Colon (tissue), 2 donors: ENCODE results near the gene NRIP1.
"Not testable (repeated sequence)": the region's sequence is repeated elsewhere in the genome, so short reads cannot be mapped to it uniquely, and the experiment has no call there.

ENCODE experiments used
- FAIRE-seq: peaks from 2 replicates; lab custom pipeline; 2012; peaks lifted over from hg19 to GRCh38; lab: Jason Lieb, UNC
- donor health status: control.
- donor health status: control.

Gene NRIP1

DNA sequence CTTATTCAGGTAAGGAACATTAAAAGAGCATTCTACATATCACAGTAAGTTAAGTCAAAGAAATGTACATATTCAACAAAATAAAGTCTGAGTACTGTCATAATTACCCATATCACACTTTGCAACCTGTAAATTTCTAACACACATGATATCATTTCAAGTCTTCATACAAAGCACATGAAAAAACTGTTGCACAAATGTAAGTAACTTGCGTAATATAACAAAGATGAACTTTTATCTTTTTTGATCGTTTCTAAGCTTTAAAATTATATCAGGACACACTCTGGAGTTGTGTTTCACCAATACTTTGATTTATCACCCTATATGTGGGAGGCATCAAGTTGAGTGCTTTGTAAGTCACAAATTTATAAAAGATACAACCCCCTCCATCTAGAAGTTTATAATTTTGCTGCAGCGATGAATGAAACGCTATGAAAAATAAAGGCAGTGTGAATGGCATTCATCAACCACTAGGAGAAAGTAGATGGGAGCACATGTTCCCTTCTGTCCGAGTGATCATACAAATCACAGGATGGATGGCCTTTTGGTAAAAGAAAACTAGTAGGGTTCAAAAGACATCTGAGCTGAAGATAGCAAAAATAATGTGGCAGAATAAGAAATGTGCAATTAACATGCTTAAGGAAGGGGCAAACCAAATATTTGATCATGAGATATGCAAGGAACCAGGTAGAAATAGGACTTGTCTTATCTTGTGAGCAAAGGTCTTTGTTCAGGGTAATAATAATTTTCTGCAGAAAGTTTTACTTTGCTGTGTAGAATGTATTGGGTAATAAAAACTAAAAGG, 27.5 kb downstream of the NRIP1 start:
- no peak for FAIRE-seq

DNA sequence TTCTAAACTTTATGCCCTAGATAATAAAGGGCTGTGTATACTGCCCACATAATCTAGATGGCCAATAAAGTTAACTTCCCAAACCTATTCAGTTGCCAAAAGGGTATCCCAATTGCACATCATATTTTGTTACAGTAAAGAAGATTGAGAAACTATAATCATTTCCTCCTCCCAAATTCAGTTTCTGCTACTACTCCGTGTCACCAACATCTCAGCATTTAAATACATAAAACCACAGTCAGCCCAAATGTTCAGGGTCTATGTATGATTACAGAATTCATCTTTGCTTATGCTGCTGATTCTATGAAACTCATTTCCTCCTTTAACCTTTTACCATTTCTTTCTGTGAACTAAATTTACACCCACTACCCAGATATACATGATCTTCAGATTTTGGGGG, 28.6 kb downstream of the NRIP1 start:
- FAIRE-seq: no peak

DNA sequence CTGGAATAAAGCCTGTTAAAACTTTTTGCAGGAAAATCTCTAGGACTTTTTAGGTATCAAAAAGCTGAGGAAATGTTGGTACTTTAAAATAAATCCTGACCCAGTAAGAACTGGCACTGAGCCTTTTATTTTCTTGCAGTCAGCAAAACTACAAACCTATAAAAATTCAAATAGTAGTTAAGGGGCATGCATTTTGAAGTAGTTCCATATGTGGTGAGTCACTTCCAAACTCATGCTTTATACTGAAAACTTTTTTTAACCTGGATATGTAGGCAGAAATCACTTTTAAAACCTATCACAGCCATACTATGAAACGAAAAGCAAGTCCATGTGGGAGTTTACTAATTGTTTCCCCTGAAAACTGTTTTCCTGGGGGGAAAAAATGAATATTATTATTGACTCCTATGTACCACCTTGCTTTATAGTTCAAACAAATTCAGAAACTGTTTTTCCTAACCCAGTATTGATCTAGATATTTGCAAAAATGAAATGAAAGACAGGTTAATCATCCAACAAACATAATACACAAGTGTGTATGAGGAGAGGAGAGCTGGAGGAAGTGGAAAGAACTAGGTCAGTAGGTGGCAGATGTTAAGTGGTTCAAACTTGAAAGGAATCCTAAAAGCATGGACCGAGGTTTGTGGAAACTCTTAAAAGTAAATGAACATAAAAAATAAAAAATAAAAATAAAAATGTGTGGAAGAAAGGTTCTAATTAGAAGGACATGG, 30.5 kb downstream of the NRIP1 start:
- no peak for FAIRE-seq

DNA sequence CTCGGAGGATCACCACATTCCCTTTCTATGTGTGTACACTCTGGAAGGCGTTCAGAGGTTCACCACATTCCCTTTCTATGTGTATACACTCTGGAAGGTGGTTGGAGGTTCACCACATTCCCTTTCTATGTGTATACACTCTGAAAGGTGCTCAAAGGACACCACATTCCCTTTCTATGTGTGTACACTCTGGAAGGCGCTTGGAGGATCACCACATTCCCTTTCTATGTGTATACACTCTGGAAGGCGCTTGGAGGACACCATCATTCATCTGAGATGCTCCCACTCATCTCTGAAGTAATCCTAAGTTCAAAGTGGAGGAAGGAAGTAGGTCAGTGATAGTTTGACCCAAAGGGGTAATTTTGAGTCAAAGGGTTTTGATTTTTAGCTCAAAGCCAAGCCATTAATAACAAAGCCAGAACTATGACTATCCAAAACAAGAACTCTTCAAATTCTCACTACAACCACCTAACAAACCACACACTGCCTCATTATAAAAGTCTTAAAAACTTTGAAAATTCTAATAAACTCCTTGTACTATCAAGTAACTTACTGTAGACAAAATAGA, 32.9 kb downstream of the NRIP1 start:
- no peak for FAIRE-seq

DNA sequence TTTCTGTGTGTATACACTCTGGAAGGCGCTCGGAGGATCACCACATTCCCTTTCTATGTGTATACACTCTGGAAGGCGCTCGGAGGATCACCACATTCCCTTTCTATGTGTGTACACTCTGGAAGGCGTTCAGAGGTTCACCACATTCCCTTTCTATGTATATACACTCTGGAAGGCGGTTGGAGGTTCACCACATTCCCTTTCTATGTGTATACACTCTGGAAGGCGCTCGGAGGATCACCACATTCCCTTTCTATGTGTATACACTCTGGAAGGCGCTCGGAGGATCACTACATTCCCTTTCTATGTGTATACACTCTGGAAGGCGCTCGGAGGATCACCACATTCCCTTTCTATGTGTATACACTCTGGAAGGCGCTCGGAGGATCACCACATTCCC, 33.4 kb downstream of the NRIP1 start:
- FAIRE-seq: not testable (repeated sequence)

DNA sequence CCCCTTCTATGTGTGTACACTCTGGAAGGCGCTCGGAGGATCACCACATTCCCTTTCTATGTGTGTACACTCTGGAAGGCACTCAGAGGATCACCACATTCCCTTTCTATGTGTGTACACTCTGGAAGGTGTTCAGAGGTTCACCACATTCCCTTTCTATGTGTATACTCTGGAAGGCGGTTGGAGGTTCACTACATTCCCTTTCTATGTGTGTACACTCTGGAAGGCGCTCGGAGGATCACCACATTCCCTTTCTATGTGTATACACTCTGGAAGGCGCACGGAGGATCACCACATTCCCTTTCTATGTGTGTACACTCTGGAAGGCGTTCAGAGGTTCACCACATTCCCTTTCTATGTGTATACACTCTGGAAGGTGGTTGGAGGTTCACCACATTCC, 33.9 kb downstream of the NRIP1 start:
- FAIRE-seq: not testable (repeated sequence)

DNA sequence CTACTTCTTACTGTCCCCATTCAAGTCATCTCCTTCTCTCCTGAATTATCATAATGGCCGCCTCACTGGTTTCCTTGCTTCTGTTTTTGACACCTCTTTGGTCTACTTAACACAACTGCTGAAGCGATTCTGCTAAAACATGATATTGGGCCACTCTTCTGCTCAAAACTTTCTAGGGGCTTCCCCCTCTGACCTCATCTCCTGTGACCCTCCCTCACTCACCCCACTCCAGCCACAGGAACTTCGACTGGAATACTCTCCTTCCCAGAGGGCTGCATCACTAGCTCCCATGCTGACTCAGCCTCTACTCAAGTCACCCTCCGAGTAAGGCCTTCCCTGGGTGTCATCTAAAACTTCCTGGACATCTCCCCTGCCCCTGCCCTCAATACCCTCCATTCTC, 35.7 kb downstream of the NRIP1 start:
- FAIRE-seq: no peak

DNA sequence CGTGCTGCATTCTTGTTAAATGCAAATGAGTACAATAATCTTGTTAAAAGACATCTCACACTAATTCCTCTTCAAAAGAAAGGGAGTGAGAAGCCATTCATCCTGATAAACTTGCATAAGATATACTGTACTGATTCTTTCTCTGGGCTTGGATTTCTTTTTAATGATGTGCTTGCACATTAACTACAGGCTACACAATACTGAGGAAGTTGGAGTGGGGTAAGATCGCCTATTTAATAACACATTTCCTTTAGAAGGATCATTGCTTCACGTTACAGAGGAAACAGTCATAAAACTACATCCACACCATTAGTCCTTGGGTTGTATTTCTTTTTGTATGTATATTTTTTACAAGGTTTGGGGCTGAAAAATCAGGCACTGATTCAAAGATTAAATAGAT, 36.6 kb downstream of the NRIP1 start:
- no peak for FAIRE-seq

DNA sequence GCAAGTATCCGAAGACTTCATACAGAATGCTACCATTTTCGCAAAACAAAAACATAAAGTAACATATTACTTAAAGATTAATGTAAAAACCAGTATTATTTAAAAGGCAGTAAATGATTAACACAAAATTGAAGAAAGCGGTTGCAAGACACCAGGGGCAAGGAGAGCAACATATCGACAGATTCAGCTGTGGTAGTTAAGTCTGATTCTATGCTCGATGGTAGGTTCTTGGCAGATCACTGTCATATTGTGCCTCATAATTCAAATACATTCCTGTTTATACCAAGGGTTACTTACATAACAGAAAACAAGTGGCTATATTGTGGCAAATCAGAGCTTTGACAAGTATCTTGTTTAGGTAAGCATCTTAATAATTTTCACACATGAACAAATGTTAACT, 37.7 kb downstream of the NRIP1 start:
- FAIRE-seq: no peak

DNA sequence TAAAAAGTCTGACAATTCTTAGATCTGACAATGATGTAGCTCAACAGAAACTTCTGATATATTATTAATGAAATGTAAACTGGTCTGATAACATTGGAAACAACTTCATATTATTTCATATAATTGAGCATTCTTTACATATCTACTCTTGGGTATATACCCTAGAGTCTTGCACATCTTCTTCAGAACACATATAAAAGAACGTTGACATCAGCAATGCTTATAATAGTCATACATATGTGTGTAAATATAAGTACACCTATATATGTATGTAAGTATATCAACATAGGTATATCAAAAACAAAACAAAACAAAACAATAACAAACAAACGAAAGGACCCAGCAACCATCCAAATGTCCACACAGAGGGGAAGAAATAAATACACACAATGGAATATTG, 38.4 kb downstream of the NRIP1 start:
- no peak for FAIRE-seq

DNA sequence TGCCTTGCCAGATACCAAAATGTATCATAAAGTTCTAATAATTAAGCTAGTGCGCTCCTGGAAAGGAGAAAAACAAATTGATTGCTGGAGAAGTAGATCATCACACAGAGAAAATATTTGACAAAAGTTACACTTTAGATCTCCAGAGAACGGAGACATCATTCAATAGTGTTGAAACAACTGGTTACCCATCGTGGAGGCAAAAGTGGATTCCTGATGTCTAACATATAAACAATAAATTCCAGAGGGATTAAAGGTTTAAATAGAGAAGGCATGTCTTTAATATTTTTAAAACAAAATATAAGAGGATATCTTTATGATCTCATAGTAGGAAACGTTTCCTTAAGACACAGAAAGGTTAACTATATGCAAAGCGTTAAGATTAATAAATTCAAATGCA, 41.0 kb downstream of the NRIP1 start:
- FAIRE-seq: no peak

DNA sequence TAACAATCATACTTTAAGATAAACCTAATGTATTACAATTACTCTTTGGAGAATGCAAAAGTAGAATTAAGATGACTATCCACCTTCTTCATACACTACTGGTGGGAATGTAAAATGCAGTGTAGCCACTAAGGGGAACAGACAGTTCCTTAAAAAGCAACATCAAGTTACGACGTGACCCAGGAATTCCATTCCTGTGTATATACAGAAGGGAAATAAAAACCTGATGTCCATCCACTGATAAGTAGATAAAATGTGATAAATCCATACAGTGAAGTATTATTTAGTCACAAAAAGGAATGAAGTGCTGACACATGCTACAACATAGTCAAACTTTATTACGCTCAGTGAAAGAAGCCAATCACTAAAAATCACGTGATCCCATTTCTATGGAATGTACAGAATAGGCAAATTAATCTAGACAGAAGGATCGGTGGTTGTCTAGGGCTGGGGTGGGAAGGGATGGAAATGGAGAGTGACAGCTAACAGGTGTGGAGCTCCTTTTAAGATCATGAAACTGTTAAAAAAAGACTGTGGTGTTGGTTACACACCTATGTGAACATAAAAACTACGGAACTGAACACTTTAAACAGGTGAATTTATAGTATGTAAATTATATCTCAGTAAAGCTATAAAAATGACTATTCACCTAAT, 42.1 kb downstream of the NRIP1 start:
- FAIRE-seq: no peak

DNA sequence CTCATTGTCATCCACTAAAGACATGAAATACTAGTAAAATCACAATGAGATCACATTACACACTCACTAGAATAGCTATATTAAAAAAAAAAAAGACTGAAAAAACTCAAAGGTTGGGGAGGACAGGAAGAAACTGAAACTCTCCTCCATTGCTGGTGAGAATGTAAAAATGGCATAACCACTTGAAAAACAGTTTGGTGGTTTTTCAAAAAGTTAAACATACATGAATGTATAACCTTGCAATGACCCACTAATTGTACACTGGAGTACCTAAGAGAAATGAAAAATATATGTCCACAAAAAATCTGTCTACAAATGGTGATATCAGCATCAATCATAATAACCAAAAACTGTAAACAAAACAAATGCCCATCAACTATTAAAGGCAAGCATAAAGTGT, 44.0 kb downstream of the NRIP1 start:
- no peak for FAIRE-seq

DNA sequence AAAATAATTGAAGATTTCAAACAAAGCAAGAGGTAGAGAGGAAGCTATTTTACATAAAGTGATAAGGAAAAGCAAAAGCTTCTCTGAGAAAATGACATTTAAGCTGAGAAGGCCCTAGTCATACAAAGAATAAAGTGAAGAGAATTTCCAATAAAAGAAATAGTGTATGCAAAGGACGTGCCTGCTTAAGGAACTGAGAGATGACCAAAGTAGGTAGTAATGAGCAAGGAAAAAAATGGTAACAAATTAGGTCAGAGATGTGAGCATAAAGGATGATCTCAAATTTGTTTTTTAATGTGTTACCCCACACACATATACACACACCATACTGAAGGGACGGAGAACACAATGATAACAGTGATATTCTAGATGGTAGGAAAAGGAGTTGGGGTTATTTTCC, 46.4 kb downstream of the NRIP1 start:
- FAIRE-seq: no peak

DNA sequence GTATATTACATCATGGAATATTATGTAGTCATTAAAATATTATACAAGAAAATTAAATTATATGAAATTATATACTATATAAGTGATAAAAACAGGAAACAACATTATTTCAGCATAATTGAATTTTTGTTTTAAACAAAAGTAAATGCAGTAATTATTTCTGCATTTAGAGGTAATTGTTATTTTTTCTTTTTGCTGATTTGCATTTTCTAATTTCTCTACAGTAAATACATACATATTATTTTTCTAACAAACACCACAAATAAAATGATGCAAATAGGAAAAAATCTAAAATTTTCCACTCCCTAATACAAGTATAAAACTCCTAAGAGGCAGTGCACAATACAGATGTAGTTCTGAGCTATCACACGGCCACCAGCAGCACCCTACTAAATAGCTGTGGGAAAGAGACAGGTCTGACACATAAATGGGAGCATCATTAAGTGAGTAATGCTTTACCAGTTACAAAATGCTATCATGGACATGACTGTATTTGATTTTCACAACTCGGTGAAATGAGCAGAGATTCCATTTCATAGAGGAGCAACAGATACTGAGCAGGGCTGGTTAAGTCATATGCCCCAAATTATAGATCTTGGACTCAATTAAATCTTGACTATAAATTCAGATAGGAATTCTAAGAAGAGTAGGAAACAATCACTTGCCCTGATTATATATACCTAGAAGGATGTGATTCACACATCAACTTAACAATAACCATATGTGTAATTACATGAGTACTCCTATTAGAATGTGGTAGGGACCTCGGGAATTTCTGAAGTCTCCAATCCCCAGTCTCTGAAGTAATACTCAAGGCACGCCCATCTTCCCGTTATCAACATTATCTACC, 49.0 kb downstream of the NRIP1 start:
- peak; percentile 38 for FAIRE-seq

DNA sequence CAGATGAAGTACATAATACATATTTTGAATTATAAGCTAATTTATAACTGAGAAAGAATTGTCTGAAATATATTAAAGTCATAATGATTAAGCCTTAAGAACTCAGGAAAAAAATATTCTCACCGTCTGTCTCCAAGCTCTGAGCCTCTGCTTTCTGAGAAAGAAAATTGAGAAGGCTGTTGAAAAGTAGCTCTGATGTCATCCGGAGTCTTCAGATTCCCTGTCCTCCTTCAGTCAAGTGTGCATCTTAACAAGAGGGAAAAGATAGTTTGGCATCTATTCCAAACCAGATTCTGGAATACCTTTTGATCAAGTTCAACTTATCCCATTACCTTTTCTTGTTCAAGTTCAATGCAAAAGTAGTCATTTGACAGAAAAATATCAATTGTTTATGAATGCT, 50.6 kb downstream of the NRIP1 start:
- FAIRE-seq: no peak

DNA sequence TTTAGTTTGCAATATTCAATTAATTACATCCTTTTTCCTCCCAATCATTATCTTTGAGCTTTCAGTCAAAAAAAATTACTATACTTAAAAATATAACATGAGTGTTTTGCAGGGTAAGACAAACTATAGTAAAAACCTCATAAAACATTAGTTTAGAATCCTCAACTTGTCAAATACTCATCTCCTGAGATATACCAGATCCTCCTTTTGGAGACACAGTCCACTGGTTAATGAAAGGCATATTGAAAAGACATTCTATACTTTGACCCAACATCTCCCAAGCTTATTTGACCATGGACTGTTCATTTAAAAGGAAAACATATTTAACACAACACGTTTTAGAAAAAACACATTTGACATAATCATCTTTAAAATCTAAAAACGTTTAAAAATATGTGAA, 52.8 kb downstream of the NRIP1 start:
- no peak for FAIRE-seq

DNA sequence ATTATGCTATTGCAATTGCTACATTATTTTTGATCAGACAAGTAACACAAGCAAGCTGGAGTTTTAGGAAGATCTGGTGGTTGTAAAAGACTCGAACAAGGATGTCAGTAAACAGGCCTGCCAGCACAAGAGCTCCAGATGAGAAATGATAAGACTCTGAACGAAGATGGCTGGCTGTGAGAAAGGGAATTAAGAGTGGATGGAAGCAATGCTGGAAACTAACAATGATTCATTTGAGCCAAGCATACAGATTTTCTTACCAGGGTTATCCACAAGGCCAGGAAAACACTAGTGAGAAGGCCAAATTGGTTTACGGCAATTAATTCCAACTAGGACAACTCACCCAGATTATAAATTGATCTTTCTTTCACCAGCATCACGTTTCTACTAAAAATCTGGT, 54.2 kb downstream of the NRIP1 start:
- FAIRE-seq: no peak

DNA sequence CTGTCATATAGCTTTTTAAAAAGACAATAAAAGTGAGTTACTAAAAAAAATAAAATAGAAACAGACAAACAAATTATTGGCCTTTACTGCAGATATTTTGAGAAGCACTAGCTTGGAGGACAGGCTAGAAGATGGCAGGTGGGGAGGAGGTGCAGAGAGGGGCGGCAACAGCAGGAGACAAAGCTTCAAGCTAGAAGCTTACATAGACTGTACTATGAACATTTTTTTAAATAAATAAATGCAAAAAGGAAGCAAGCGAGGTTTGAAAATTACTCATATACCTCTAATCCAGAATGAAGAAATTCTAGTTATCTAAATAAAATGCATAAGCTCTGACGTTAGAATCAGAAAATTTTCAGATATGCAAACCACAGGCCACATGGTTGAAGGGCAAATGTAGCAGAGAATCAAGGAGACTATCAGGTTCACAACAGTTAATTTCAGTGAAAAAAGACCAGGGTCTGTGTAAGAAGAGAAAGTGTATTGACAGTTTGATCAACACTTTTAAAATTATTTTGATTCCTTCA, 54.9 kb downstream of the NRIP1 start:
- FAIRE-seq: no peak

DNA sequence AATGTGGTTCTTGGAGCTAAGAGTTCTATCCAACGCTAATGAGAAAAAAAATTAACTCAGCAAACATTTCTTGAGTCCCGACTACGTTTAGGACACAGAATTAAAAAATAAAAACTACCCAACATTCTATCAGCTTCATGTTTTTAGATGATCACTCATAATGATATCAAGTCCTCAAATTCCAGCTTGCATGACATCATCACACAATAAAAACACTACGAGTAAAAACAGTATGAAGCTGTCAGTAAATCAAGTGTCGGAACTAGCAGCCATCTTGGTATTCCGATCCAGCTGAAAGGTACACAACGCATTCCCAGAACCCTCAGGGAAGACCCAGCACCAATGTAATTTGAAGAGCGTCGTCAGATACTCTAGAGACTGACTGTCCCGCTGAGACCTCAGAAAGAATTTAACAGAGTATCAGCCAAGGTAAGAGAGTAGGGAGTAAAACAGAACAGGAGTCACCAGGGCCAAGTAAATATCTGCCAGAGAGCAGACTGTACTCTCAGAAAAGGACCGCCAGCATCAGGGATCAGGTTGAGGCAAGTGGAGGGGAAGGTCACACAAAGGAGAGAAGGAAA, 57.0 kb downstream of the NRIP1 start:
- no peak for FAIRE-seq

DNA sequence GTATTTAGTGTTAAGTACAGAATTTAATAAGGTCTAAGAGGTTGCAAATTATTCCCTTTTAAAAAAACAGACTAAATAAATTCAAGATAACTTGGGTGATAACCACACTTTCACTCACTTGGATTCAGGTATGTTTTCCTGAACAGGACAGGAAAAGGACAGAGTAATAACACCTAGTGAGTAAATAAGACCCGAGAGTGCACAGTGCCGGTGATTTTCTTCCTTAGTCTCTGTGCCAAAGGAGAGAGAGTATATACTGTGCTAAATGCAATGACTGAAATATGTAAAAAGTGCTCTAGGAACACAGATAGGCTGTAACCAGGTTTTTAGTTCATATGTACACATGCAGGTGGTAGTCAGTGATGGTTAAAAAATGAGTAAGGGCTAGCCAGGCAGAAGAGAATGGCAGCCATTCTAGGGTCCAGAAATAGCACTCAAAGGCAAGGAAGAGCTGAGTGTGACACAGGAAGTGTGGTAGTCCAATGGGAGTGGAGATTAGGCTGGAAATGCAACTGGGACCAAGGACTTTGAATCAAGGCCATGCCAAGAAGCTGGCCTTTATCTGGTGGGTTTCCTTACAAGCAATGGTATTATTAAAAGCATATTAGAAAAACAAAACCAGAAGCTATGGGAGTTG, 58.1 kb downstream of the NRIP1 start:
- no peak for FAIRE-seq
